Vagina (tissue), 2 donors: ENCODE results near the gene VWC2L.

Source experiments
- CTCF ChIP-seq, 3 experiments: fragments of 450-650 bp in 2 of 3; fragments of 200-600 bp in 1 of 3; sonication (generic) in 1 of 3; IDR thresholded peaks; one replicate each; pipeline ENCODE4 v1.5.1; 2017 to 2019; ENCODE audit warnings: antibody characterized with exemption in 3 of 3, mild to moderate bottlenecking in 2 of 3, moderate library complexity in 2 of 3
- POLR2A ChIP-seq, 2 donors: fragments of 450-650 bp; IDR thresholded peaks; one replicate each; pipeline ENCODE4 v1.6.1; 2017; ENCODE audit warnings: antibody characterized with exemption in 2 of 2, mild to moderate bottlenecking in 2 of 2, moderate library complexity in 2 of 2
- POLR2AphosphoS5 ChIP-seq, 2 donors: sonication (generic); formaldehyde crosslinking; IDR thresholded peaks; one replicate each; pipeline ENCODE4 v1.9.0; 2017; ENCODE audit warnings: antibody characterized with exemption in 2 of 2, mild to moderate bottlenecking in 2 of 2, low read depth in 1 of 2; ENCODE audit not compliant: insufficient read depth in 1 of 2

GRCh38 chr2:214367171-214367570 lies 43.7 kb upstream of the VWC2L start:
- TF ChIP-seq CTCF (IDR thresholded peaks at IDR 0.05) (no peak), POLR2AphosphoS5 (IDR thresholded peaks at IDR 0.05; ENCODE audit: insufficient read depth in 1 of 2, low read depth in 1 of 2) (no peak), POLR2A (IDR thresholded peaks at IDR 0.05) (no peak)
